HG03432 (cell line): ENCODE results near the gene MOBP.
"Not testable (repeated sequence)": the region's sequence is repeated elsewhere in the genome, so short reads cannot be mapped to it uniquely, and the experiment has no call there.

Experiments
- ATAC-seq: cut with Tn5 transposase; IDR thresholded peaks from one replicate; pipeline ENCODE4 v1.9.1; 2021; ENCODE audit warnings: mild to moderate bottlenecking, moderate library complexity; ENCODE audit not compliant: unreplicated experiment

The MOBP gene

DNA sequence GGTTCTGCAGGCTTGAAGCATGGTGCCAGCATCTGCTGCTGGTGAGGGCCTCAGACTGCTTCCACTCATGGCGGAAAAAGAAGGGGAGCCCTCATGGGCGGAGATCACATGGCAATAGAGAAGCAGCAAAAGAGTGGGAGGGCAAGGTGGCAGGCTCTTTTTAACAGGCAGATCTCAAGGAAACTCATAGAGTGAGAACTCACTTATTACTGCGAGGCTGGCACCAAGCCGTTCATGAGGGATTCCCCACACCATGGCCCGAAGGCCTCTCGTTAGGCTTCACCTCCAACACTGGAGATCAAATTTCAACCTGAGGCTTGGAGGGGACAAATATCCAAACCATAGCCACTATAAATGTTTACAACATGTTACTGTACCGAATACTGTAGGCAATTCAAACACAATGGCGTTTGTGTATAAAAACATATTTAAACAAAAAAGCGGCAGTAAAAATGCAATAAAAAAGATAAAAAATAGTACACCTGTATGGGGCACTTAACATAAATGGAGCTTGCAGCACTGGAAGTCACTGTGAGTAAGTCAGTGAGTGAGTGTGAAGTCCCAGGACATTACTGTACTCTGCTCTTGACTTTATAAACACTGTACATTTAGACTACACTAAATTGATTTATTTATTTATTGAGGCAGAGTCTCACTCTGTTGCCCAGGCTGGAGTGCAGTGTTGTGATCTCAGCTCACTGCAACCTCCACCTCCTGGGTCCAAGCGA is 18.8 kb upstream of the MOBP start:
- no peak for ATAC-seq

DNA sequence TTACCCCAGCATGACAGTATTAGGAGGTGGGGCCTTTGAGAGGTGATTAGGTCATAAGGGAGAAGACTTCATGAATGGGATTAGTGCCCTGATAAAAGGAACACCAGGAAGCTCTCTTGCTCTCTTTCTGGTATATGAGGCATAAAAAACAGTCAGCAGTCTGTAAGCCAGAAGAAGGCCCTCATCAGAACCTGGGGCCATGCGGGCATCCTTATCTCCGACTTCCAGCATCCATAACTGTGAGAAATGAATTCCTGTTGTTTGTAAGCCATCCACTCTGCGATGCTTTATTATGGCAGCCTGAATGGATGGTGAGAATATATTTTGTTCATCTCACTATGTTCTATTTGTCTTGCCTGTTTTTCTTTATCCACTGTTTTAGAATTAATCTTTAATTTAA is 17.7 kb upstream of the MOBP start:
- no peak for ATAC-seq

DNA sequence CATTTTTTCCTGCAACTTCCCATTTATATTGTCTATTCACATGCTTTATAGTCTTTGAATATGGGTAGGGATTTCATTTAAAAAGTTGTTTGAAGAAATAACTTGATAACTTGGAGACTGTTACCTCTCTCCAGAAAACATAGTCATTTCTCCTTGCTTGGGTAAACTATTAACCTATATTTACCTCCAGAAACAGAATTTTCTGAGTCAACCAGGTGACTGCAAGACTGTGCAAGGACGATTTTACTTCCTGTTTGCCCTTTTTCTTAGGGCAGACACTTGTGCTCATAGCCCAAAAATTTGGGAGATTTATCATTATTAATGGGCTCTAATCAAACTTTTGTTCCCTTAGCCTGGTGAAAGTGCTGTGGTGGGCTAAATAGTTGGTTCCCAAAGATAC is 14.3 kb upstream of the MOBP start:
- ATAC-seq = peak; percentile 53

DNA sequence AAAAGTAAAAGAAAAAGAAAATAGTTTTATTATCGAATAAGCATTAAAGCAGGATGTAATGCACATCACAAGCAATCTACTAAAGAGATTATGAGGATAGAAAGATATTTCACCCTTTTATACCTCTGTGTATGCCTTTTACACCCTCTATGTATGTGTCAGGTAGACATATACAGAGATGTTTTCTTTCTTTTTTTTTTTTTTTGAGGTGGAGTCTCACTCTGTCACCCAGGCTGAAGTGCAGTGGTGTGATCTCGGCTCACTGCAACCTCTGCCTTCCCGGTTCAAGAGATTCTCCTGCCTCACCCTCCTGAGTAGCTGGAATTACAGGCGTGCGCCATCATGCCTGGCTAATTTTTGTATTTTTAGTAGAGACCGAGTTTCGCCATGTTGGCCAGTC is 13.6 kb upstream of the MOBP start:
- ATAC-seq = not testable (repeated sequence)

DNA sequence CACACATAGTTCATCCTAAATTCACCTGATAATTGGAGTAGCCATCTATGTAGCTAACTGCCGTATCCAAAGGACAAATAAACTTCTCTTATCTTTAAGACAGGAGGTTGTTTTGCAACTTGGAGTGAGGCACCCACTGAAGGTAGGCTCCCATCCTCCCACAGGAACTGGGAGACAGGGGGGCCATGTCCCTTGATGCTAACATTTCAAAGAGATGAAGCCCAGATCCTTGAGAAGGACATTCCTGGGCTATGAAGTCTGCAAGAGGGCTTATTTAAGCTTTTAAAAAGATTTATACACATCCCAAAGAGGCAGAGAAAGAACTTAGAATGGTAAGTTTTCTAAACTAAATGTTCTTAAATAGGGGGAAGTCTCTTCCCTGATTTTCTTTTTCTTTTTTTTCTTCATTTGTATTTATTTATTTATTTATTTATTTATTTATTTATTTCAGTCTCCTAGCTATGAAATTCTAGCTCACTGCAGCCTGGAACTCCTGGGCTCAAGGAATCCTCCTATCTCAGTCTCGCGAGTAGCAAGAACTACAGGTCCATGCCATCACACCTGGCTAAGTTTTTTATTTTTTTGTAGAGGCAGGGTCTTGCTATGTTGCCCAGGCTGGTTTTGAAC is 12.8 kb upstream of the MOBP start:
- ATAC-seq = no peak

DNA sequence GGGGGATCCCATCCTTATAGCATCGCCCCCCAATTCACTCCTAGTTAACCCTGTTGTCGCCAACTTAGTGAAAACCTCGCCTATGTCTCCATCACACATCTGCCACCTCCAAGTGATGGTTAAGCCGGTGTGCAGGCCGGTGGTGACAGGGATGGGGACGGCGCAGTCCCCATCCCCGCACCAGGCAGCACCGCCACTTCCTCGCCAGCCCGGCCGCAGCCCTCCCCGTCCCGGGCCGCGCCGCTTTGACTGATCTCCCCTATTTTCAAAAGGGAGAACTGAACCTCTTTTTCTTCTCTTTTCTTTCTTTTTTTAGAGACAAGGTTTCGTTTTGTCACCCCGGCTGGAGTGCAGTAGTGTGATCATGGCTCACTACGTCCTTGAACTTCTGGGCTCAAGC is 11.3 kb upstream of the MOBP start:
- no peak for ATAC-seq

DNA sequence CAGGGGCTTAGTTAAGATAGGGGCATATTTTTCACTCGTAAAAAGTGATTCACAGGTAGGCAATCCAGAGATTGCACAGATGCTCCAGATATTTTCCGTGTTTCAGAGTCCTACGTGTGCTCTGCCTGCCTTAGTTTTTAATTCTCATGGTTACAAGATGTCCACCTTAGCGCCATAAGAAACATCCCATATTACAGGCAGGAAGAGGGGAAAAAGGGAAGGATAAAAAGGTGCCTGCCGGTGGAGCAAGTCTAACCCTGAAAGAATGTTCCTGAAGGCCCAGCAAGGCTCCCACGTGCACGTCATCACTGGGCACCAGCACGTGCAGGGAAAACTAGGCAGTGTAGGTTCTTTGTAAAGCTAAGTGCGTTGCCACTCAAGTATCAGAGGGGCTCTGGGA is 10.1 kb upstream of the MOBP start:
- ATAC-seq = no peak

DNA sequence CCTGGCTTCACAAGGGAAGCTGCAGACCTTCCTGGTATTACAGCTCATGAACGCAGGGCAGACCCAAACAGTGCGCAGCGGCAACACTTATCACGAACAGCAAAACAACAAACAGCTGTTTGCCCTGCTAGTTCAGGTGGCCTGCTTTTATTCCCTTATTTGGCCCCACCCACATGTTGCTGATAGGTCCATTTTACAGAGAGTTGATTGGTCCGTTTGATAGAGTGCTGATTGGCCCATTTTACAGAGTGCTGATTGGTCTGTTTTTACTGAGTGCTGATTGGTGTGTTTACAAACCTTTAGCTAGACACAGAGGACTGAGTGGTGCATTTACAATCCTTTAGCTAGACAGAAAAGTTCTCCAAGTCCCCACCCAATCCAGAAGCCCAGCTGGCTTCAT is 8.9 kb upstream of the MOBP start:
- not testable (repeated sequence) for ATAC-seq

DNA sequence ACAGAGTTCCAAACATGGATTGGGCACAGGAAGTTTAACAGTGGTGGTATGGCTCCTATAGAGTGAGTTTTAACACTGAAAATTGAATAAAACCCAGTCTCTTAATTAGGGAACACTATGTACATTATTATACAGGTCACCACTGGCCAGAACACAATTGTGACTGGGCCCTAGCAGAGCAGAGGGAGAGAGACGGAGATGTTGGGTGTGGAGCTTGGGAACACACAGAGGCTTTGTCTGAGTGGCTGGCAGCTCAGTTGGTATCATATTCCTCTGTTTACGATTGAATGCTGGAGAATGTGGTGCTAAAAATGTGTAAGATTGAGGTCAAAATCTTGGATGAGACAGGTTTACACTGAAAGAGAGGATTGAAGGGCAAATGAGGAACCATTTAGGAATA is 6.8 kb upstream of the MOBP start:
- no peak for ATAC-seq

DNA sequence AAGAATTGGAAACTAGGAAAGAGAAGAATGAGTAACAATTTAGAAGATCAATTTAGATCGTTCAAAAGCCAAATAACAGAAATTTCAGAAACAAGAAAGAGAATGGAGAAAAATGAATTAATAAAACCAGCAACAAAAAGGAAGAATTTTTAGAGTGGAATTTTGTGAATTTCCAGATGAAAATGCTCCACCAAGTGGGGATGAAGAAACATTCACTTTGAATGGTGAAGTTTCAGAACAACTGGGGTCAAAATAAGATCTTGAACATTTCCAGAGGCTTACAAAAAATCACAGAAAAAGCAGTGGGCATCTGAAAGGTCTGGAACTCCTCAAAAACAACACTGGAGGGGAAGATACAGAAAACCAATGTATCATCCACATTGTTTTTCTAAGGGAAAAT is 4.2 kb upstream of the MOBP start:
- ATAC-seq = no peak

DNA sequence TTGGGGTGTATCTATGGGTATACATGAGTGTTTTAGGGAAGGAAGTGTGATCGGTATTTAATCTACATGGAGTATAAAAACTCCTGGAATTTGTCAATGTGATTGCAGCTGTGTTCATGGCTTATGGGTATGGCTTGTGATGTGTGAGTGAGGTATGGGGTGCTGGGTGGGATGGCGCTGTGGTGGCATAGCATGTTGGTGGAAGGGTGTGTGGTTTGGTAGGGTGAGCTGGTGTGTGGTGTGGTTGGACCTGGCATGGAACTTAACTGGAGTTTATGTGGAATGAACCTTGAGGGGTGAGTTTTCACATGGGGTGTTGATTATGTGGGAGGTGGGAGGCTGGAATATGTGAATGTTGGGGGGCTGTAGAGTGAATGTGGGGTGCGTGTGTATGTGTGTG is 492 bp upstream of the MOBP start:
- no peak for ATAC-seq

DNA sequence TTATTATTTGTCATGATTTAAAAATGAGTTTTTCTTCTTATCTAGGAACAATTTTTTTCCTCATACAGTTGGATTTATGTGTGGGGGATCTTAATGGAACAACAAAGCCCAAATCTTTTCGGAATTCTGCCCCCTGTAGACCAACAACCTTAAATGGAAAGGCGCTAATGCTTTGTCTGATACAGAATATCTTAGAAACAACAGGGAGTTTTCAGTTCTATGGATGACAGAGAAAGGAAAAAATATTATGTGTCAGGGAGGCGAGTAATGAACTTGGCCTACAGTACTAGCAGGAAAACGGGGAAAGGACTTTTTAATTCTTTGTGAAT is 592 bp downstream of the MOBP start:
- ATAC-seq = no peak

DNA sequence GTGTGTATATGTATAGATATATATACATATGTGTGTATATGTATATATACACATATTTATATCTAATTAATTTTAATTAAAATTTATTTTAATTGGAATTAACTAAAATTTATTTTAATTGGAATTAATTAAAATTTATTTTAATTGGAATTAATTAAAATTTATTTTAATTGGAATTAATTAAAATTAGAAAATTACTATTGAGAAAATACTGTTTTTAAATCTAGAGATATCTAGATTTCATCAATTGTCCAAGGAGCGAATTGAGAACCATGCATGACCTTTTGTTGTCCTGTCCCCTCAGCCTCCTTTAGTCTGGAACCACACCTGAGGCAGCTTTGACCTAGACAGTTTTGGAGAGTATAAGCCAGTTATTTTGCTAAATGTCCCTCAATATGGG is 1.8 kb downstream of the MOBP start:
- no peak for ATAC-seq

DNA sequence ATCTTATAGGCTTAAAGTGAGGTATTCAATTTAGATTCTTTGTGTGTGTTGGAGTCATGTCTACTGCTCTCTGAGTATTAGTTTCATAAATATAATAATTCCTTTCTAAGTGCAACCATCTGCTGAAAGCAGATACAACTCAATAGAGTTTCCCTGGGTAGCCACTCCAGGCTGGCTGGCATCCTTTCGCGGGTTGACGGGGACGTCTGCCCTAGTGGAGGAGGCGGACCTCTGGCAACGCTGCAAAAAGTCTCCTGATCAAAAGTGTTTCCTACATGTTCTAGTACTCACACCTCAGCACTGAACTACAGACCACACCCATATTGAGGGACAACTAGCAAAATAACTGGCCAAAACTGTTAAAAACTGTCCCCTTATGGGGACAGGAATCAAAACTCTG is 2.5 kb downstream of the MOBP start:
- no peak for ATAC-seq

DNA sequence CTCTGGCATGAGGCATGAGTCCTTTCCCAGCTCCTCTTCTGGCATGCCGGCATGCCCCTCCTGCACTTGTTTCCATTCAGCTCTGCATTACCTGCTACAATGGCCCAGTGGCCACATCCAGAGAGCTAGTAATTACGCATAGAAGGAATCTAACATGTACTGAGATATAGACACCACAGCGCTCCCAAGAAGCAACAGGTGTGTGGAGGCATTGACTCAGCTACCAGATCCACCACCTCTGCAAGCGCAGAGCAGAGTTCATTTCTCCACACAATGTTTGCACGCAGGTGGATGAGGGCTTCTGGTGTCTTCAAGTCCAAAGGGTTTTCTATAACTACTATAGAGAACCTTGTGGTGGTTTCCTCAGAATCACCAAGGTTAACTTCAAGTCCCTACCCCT is 4.2 kb downstream of the MOBP start:
- no peak for ATAC-seq

DNA sequence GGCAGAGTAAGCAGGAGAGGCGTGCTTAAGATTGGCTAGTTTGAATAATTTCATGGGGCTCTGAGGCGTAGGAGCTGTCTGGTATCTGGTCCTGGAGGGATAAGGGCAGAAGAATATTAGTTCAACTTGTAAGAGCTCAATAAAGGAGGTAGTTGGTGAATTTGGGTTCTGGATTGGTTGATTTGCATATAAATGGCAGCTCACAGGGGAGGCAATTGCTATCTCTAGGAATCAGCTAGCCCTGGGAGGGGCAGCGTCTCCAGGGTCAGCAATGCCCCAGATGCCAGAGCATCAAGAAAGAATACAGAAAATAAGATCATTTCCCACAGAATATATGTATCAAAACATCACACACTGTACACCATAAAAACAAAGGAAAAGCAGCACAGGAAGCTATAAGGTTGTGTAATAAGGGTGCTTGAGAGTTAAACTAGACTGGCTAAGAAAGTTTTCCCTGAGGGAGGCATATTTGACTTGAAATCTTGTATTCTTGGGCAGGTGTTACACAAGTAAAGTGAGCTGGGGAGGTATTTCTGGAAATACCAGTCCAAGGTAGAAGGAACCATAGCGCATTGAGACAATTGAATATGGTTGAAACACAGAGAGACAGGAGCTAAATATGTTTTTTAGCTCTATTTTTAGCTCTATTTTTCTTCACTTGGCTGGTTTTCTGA is 6.1 kb downstream of the MOBP start:
- no peak for ATAC-seq

DNA sequence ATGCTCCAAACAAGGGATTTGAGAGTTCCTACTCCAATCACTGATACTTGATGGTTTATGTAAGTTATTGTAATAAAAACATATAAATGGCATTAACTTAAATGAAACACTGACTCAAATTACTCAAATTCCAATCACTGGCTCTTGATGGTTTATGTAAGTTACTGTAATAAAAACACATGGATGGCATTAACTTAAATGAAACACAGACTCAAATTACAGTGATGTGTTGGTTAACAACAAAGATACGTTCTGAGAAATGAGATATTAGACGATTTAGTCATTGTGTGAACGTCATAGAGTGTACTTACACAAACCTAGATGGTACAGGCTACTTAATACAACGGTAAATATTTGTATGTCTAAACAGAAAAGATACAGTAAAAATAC is 6.6 kb downstream of the MOBP start:
- no peak for ATAC-seq

DNA sequence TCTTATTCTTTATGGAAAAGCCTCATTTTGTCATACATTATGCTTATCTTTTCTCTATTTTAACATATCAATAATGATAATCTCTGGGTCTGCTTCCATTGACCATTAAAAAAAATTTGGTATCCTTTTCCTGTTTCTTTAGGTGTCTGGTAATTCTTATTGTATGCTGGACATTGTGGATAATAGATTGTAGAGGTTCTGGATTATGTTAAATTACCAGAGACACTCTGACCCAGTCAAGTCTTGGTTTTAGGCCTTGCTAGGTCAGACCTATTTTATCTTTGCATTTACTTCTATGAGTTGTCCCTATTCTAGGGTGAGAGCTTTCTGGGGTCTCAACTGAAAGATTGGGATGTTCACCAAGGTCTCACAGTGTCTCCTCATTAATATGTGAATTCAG is 9.3 kb downstream of the MOBP start:
- no peak for ATAC-seq

DNA sequence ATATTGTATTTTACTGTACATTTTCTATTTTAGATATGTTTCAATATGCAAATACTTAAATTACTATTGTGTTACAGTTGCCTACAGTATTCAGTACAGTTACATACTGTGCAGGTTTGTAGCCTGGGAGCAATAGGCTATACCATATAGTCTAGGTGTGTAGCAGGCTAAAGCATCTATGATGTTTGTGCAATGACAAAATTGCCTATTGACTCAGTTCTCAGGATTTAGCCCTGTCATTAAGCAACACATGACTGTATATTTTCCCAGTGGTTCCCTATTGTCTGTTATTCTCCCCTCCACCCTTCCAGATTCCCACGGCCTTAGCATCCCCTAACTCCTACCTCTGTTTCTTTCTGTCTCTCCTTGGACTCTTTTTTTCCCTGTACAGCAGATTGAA is 10.7 kb downstream of the MOBP start:
- ATAC-seq = no peak

DNA sequence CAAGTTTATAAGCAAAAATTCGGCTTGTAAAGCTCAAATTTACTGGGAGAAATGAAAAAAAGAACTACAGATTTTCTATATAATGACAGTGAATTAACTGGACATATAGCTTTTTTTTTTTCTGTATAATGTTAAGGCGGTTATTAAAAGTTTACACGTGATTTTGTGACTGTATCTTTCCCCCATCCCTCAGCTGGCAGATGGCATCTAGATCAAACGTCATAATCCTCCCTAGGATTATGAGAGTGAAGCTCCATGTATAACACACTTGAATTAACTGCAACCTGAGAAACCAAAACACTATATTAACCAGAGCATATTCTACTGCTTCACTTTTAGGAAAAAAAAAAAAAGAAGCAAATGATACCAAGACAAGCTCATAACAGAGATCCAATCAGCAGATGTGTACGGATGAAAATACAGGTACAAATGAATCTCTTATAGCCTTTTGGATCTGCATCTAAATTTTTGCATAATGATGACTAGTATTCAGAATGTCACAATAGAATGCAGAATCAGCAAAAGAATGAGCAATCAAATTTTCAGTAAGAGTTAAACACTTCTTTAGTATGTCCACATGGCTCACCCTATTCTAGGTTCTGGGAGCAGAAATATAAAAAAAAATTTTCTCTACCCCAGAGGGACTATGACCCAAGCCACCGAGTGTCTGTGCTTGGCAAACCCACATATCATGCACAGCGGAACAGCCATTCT is 12.4 kb downstream of the MOBP start:
- no peak for ATAC-seq

DNA sequence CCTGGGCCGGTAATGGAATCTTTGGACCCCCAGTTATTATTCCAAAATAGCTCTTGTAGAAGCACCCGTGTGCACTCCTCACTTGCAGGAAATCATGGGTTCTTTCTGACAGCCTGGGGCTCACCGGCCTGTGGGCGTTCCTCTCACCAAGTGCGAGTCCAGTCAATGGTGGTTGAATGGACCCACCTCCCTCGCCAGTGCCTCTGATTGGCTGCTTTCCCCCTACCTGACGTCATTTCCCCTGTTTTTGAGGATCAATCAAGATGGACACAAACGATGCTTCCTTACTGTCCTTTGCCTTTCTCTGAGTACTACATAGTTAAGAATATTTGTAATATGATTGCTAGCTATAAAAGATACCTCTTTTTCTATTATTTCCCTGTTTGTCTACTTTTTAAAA is 18.1 kb downstream of the MOBP start:
- ATAC-seq = no peak

DNA sequence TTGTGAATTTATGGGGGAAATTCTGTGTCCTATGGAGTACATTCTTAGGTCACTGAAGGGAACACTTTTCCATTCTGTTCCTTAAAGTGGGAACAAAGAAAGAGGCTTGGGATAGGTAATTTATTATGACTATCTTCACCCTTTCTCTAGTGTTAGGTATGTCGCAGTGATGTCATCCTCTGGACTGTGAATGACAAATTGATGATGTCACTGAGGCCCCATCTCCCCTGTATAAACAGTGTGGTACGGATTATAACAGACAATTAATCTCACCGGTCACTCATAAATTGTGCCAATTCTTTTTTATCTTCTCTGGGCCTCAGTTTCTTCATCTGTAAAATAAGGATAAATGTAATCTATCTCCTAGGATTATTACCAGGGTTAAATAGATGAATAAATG is 23.5 kb downstream of the MOBP start:
- ATAC-seq = no peak
